Vagina (tissue), 2 donors: ENCODE data around the gene TBC1D23.

Experiments used
- POLR2A ChIP-seq, 2 donors: fragments of 450-650 bp; IDR thresholded peaks; one replicate each; pipeline ENCODE4 v1.6.1; 2017; ENCODE audit warnings: antibody characterized with exemption in 2 of 2, mild to moderate bottlenecking in 2 of 2, moderate library complexity in 2 of 2
- POLR2AphosphoS5 ChIP-seq, 2 donors: sonication (generic); formaldehyde crosslinking; IDR thresholded peaks; one replicate each; pipeline ENCODE4 v1.9.0; 2017; ENCODE audit warnings: antibody characterized with exemption in 2 of 2, mild to moderate bottlenecking in 2 of 2, low read depth in 1 of 2; ENCODE audit not compliant: insufficient read depth in 1 of 2

DNA sequence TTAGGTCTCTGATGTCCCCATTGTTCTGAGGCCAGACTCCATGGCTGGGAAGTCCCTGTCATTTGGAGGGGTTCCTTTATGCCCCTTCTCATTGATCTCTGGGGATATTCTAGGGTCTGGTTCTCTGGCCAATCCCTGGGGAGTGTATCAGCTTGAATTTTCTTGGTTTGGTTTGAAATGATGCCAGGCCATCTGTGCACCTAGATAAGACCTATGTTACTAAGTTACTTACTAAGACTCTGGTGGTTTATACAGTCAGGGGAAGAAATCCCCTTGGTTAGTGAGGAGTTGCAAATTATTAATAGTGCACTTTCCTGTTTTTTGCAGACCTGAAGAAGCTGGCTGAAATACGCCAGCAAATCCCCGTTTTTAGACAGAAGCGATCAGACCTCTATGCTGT is 94.1 kb downstream of the TBC1D23 start:
- TF ChIP-seq POLR2AphosphoS5 (IDR thresholded peaks at IDR 0.05; ENCODE audit: insufficient read depth in 1 of 2, low read depth in 1 of 2) (no peak), POLR2A (IDR thresholded peaks at IDR 0.05) (no peak)
